NCI-H187 (cell line): ENCODE results near the gene ARPC2.
"Not testable (repeated sequence)": the region's sequence is repeated elsewhere in the genome, so short reads cannot be mapped to it uniquely, and the experiment has no call there.

Experiments
- DNase-seq, 2 experiments: peaks; one replicate each; lab custom pipeline; 2025; lab: John Stamatoyannopoulos, UW

ARPC2 gene

GRCh38 chr2:218270721-218271486 is 53.9 kb downstream of the ARPC2 start:
- DNase-seq = no peak

- DNase-seq = no peak
Observed at GRCh38 chr2:218271487-218271797, 54.5 kb downstream of the ARPC2 start.

GRCh38 chr2:218271865-218272530 is 55.0 kb downstream of the ARPC2 start:
- no peak for DNase-seq

- peak; percentile 27 to 45 for DNase-seq
Observed at GRCh38 chr2:218272531-218273212, 55.7 kb downstream of the ARPC2 start.

GRCh38 chr2:218273214-218273907 is 56.4 kb downstream of the ARPC2 start:
- DNase-seq = not testable (repeated sequence)

GRCh38 chr2:218273908-218274249 is 56.9 kb downstream of the ARPC2 start:
- DNase-seq = no peak

- DNase-seq = no peak
Observed at GRCh38 chr2:218274586-218274985, 57.6 kb downstream of the ARPC2 start.

GRCh38 chr2:218275371-218276072 is 58.5 kb downstream of the ARPC2 start:
- no peak for DNase-seq

GRCh38 chr2:218276986-218277755 is 60.2 kb downstream of the ARPC2 start:
- no peak for DNase-seq

GRCh38 chr2:218277921-218278320 is 60.9 kb downstream of the ARPC2 start:
- DNase-seq = no peak

- no peak for DNase-seq
Observed at GRCh38 chr2:218278531-218279360, 61.8 kb downstream of the ARPC2 start.

GRCh38 chr2:218280260-218280870 is 63.4 kb downstream of the ARPC2 start:
- DNase-seq = no peak

- no peak for DNase-seq
Observed at GRCh38 chr2:218281449-218281848, 64.5 kb downstream of the ARPC2 start.

- DNase-seq = no peak
Observed at GRCh38 chr2:218282173-218282991, 65.4 kb downstream of the ARPC2 start.

- no peak for DNase-seq
Observed at GRCh38 chr2:218284106-218284811, 67.3 kb downstream of the ARPC2 start.

- no peak for DNase-seq
Observed at GRCh38 chr2:218285604-218286003, 68.6 kb downstream of the ARPC2 start.

- DNase-seq = no peak
Observed at GRCh38 chr2:218286570-218287459, 69.8 kb downstream of the ARPC2 start.
